COLO668 (cell line): ENCODE measurements around the gene ZNF157.

ENCODE experiments used
- DNase-seq: peaks from one replicate; lab custom pipeline; 2025; ENCODE audit not compliant: unreplicated experiment; lab: John Stamatoyannopoulos, UW

Gene ZNF157

DNA sequence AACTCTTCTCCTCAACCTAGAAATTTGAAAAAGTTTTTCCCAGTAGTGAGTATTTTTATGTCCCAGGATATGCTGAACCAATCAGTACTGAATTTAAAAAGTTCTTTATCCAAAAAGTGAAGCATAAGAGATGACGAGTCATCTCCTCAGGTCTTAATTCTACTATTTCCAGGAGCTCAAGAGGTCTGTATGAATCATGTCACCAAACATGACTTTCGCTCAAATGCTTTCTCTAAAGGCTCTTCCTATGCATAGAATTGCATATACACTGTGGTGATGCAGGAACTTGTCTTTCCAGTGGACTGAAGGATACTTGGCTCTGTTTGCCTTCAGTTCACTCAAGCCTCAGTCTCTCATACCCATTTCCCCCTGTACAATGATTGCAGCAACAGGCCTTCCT lies 76.6 kb downstream of the ZNF157 start:
- DNase-seq: no peak

DNA sequence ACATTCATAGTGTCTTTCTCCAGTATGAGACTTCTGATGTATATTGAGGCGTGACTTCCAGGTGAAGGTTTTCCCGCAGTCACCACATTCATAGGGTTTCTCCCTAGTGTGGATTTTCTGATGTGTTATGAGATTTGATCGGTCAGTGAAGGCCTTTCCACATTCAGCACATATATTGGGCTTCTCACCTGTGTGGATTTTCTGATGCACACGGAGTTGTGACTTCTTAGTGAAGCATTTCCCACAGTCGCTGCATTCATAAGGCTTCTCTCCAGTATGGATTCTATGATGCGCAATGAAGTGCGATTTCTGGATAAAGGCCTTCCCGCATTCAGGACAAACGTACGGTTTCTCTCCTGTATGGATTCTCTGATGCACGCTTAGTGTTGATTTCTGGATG lies 77.2 kb downstream of the ZNF157 start:
- no peak for DNase-seq

DNA sequence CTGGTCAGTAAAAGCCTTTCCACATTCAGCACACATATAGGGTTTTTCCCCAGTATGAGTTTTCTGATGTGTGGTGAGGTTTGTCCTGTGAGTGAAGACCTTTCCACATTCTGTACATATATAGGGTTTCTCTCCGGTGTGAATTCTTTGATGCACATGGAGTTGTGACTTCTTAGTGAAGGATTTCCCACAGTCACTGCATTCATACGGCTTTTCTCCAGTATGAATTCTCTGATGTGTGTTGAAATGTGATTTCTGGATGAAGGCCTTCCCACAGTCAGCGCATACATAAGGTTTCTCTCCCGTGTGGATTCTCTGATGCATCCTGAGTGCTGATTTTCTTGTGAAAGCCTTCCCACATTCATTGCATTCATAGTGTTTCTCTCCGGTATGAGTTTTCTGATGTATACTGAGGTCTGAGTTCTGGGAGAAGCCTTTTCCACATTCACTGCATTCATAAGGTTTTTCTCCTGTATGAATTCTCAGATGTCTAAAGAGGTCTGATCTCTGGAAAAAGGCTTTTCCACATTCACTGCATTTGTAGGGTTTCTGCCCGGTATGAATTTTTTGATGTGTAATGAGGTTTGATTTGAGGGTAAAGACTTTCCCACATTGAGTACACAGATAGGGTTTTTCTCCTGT lies 77.9 kb downstream of the ZNF157 start:
- no peak for DNase-seq

DNA sequence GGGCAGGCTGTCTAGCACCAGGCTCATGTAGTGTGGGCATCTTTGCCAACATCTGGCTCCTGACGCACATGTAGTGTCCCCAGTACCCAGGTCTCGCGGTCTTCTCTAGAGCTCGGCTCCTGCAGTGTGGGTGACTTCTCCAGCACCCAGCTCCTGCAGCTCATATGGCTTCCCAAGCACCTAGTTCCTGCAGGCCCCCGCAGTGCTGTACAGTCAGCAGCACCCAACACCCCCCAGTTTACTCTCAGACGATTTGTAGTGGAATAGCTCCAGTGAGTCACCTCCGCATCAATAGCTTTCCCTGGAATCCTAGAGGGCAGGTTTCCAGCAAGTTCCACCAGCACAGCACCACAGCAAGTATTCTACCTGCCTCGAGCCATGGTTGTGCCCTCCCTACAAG lies 81.7 kb downstream of the ZNF157 start:
- DNase-seq: no peak

GRCh38 chrX:47456080-47456479 lies 85.7 kb downstream of the ZNF157 start:
- no peak for DNase-seq

- no peak for DNase-seq
Observed at GRCh38 chrX:47458528-47458927, 88.2 kb downstream of the ZNF157 start.

DNA sequence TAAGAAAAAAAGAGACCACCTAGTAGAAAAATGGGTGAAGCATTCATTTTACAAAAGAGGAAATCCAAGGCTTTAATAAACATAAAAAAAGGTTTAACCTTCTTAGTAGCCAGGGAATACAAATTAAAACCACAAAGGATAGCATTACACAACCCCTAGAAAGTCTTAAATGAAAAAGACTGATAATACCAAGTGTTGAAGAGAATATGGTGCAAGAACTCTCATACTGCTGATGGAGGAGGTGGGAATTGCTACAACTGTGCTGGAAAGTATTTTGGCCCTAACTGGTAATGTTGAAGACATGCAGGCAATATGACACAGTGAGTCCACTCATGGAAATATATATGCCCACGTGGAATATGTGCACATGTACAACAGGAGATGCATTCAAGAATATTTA lies 90.2 kb downstream of the ZNF157 start:
- no peak for DNase-seq
